Measurements from ENCODE around the gene FBXW11. TPM values are rescaled to one million over a fixed set of nuclear protein-coding genes. Genes with fewer than 3 reads are reported as not detected.
"Not testable (repeated sequence)": the region's sequence is repeated elsewhere in the genome, so short reads cannot be mapped to it uniquely, and the experiment has no call there.

The FBXW11 gene
- total RNA-seq, 1 experiment from 2014 or later, result 54.8 TPM

DNA sequence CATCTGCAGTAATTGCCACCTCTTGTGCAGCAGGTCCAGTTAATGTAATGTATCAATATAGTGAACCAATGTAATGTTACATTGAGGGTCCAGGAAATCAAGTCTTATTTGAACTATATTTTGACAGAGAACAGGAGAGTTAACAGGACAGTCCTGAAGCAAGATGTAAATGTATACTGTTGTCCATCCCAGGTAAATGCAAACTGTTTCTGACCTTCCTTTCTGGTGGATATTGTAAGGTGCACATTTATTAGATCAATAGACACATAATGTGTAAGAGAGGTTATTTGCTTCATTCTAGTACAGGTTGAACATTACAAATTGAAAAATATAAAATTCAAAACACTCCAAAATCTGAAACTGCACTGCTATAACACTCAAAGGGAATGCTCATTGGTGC is 23.4 kb upstream of the FBXW11 start:
- Histone ChIP-seq H3F3A (ENCODE audit: insufficient read depth, low read depth) (0 out of 2 replicates have a peak, but pooled peaks cover 3% of the 10 kb centered on the region), H3K79me2 (ENCODE audit: low read depth) (no peaks in the 10 kb centered on the region), H4K20me1 (ENCODE audit: insufficient read depth) (no peaks in the 10 kb centered on the region), H3K36me3 (ENCODE audit: low read depth) (no peaks in the 10 kb centered on the region), H3K27ac (no peak overlapping the region), H3K27me3 (ENCODE audit: insufficient read depth, low read depth) (no peaks in the 10 kb centered on the region), H3K4me1 (replicated peaks; ENCODE audit: insufficient read depth) (no peaks in the 10 kb centered on the region), H3K4me2 (no peak overlapping the region), H2AFZ (no peak overlapping the region), H3K4me3 (no peak overlapping the region), H3K9me2 (ENCODE audit: insufficient read depth) (no peaks in the 10 kb centered on the region), H3K9me3 (ENCODE audit: insufficient read depth, low read depth) (no peaks in the 10 kb centered on the region)
- TF ChIP-seq, protein P1, sequence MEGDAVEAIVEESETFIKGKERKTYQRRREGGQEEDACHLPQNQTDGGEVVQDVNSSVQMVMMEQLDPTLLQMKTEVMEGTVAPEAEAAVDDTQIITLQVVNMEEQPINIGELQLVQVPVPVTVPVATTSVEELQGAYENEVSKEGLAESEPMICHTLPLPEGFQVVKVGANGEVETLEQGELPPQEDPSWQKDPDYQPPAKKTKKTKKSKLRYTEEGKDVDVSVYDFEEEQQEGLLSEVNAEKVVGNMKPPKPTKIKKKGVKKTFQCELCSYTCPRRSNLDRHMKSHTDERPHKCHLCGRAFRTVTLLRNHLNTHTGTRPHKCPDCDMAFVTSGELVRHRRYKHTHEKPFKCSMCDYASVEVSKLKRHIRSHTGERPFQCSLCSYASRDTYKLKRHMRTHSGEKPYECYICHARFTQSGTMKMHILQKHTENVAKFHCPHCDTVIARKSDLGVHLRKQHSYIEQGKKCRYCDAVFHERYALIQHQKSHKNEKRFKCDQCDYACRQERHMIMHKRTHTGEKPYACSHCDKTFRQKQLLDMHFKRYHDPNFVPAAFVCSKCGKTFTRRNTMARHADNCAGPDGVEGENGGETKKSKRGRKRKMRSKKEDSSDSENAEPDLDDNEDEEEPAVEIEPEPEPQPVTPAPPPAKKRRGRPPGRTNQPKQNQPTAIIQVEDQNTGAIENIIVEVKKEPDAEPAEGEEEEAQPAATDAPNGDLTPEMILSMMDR (conservative IDR thresholded peaks at IDR 0.05), result no peak
- no peak for TF ChIP-seq EZH2 (IDR thresholded peaks at IDR 0.05; ENCODE audit: low read depth)
- intact Hi-C loops (cut with micrococcal nuclease; ENCODE audit: unreplicated experiment), result no loop called here
- CTCF ChIA-PET, result no interaction called here
- no peak for DNase-seq
- no TSS peak for BruUV-seq (replicated peaks)
- POLR2A ChIA-PET (ENCODE audit: unreplicated experiment), result no interaction called here

DNA sequence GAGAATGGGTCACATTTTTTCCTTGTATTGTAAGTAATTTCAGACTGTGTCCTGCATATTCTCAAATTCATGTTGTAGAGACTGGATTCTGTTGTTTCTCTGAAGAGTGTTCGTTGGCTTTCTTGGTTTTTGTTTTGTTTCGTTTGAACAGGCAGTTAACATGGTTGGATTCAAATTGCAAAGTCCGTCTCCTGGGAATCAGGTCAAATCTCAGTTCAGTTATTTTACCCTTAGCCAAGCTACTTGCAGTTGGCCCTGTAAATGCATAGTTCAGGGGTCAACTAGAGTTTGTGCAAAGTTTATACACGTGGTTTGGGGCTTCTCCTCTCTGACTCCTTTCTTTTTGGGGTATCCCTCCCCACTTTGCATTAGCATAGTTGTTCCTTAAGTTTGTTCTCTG is 21.7 kb upstream of the FBXW11 start:
- Histone ChIP-seq H3K27me3 (ENCODE audit: insufficient read depth, low read depth) (no peaks in the 10 kb centered on the region), H3F3A (ENCODE audit: insufficient read depth, low read depth) (0 out of 2 replicates have a peak, but pooled peaks cover 3% of the 10 kb centered on the region), H2AFZ (no peak overlapping the region), H4K20me1 (ENCODE audit: insufficient read depth) (no peaks in the 10 kb centered on the region), H3K9me3 (ENCODE audit: insufficient read depth, low read depth) (no peaks in the 10 kb centered on the region), H3K9me2 (ENCODE audit: insufficient read depth) (no peaks in the 10 kb centered on the region), H3K36me3 (ENCODE audit: low read depth) (no peaks in the 10 kb centered on the region), H3K4me2 (no peak overlapping the region), H3K4me1 (replicated peaks; ENCODE audit: insufficient read depth) (no peaks in the 10 kb centered on the region), H3K79me2 (ENCODE audit: low read depth) (no peaks in the 10 kb centered on the region), H3K4me3 (no peak overlapping the region), H3K27ac (no peak overlapping the region)
- ChIA-PET POLR2A (ENCODE audit: unreplicated experiment) (no interaction called here), CTCF (no interaction called here)
- TF ChIP-seq, protein P1 (conservative IDR thresholded peaks at IDR 0.05), result no peak
- no peak for TF ChIP-seq EZH2 (IDR thresholded peaks at IDR 0.05; ENCODE audit: low read depth)
- intact Hi-C loops (cut with micrococcal nuclease; ENCODE audit: unreplicated experiment), result no loop called here
- BruUV-seq (replicated peaks), result no TSS peak
- no peak for DNase-seq

- H3K27me3 ChIP-seq (ENCODE audit: insufficient read depth, low read depth); DNase-seq; H3K9me2 ChIP-seq (ENCODE audit: insufficient read depth); BruUV-seq (replicated peaks); H3K4me2 ChIP-seq; CTCF ChIA-PET; H3K4me1 ChIP-seq (replicated peaks; ENCODE audit: insufficient read depth); H4K20me1 ChIP-seq (ENCODE audit: insufficient read depth); H3K27ac ChIP-seq; intact Hi-C loops (cut with micrococcal nuclease; ENCODE audit: unreplicated experiment); H2AFZ ChIP-seq; H3K9me3 ChIP-seq (ENCODE audit: insufficient read depth, low read depth); H3K4me3 ChIP-seq; H3K36me3 ChIP-seq (ENCODE audit: low read depth); H3K79me2 ChIP-seq (ENCODE audit: low read depth); H3F3A ChIP-seq (ENCODE audit: insufficient read depth, low read depth): not testable (repeated sequence)
- POLR2A ChIA-PET (ENCODE audit: unreplicated experiment), result interaction anchor here (0.6 to 0.7 kb wide), 3 partner anchors 264 to 440 kb away, joined by 3 to 5 read pairs (median 4); partner anchors contain the start of gene UBTD2
Observed at GRCh38 chr5:172020110-172020786, 13.8 kb upstream of the FBXW11 start.

GRCh38 chr5:172015346-172015745 is 8.9 kb upstream of the FBXW11 start:
- Histone ChIP-seq H3K27me3 (ENCODE audit: insufficient read depth, low read depth) (no peaks in the 10 kb centered on the region), H3K27ac (no peak overlapping the region), H3F3A (ENCODE audit: insufficient read depth, low read depth) (no peaks in the 10 kb centered on the region), H2AFZ (no peak overlapping the region), H3K9me3 (ENCODE audit: insufficient read depth, low read depth) (no peaks in the 10 kb centered on the region), H3K79me2 (ENCODE audit: low read depth) (no peaks in the 10 kb centered on the region), H3K4me2 (no peak overlapping the region), H4K20me1 (ENCODE audit: insufficient read depth) (no peaks in the 10 kb centered on the region), H3K9me2 (ENCODE audit: insufficient read depth) (no peaks in the 10 kb centered on the region), H3K4me3 (no peak overlapping the region), H3K36me3 (ENCODE audit: low read depth) (no peaks in the 10 kb centered on the region), H3K4me1 (replicated peaks; ENCODE audit: insufficient read depth) (no peaks in the 10 kb centered on the region)
- TF ChIP-seq EZH2 (IDR thresholded peaks at IDR 0.05; ENCODE audit: low read depth), result no peak
- TF ChIP-seq, protein P1 (conservative IDR thresholded peaks at IDR 0.05), result no peak
- intact Hi-C loops (cut with micrococcal nuclease; ENCODE audit: unreplicated experiment), result no loop called here
- CTCF ChIA-PET, result interaction anchor here (0.6 kb wide), 1 partner anchor 20 kb away, joined by 3 read pairs; no protein-coding TSS in a partner anchor
- POLR2A ChIA-PET (ENCODE audit: unreplicated experiment), result no interaction called here
- BruUV-seq (replicated peaks), result no TSS peak
- no peak for DNase-seq
